Measurements from ENCODE around the gene SNAPC1.

Gene SNAPC1

DNA sequence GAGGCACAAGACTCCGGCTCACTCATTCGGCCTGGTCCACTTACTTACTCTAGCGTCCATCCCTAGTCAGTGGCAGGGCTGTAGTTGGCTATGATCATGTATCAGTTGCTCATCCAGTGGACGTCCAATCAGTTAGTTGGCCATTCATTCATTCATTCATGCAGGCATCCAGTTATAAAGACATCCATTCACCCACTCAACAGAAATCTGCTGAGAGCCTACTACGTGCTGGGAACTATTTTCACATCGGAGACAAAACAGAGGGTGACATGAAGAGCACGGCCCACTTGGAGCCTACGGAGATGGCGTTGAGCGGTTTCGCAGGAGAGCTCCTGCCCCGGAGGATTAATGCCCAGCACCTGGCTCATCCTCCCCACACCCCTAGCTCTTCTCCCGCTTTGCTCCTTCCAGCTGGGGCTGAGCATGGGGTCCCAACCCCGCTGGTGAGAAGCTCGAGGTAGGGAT is 49.7 kb downstream of the SNAPC1 start:
- in situ Hi-C loops (cut with MboI; ENCODE audit: low sequenced_read_pairs), result no loop called here

DNA sequence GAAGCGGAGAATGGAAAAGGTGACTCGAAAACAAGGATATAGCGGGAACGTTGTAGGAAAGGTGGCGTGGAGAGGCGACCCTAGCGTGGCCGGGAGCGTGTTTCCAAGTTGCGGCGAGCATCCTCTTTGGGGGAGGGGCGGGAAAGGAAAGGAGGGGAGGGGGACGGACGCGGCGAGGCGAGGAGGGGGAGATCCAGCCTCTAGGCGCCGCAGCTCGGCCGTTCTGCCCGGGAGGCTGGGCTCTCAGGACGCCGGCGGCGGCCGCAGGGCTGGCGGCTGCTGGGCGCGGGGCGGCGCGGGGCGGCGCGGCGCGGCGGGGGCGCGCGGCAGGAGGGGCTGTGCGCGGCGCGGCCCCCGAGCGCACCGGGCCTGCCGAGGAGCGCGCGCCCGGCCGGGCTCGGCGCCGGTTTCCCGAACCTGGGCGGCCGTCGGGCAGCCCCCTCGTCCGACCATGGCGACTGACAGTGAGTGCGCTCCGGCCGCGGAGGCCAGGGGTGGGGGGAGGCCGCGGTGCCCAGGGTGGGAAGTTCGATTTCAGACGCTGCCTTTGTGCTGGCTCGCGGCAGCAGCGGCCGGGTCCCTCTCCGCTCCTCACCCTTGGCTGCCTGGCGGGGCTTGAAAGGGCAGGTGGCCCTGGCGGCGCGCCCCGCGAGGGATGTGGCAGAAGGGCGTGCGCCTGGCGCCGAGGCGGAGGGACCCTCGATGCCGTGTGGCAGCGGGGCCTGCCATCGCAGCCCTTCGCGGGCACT is 50.3 kb downstream of the SNAPC1 start, which contains the start of gene SYT16:
TSS of gene SYT16 (plus strand) at position 357 of the 749 bp plus-strand sequence.
- in situ Hi-C loops (cut with MboI; ENCODE audit: low sequenced_read_pairs), result no loop called here

- in situ Hi-C loops (cut with MboI; ENCODE audit: low sequenced_read_pairs), result no loop called here
Measured at GRCh38 chr14:61813096-61813606, 50.9 kb downstream of the SNAPC1 start.

DNA sequence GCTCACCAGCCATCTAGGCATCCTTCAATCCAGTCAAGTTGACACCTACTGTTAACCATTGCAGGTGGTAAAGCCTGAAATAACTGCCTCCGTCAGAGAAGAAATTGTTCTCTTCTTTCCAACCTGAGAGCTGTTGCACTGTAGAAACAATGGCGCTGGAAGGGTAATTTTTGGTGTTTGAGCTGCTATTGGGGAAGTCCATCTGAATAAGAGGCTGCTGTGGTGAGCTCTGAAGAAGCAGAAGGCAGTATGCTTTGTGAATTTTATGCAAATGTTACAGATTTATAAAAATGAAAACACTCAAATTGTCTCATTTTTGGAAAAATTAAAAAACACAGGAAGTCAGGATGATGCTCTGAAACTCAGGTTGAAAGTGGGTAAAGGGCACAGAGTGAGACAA is 60.2 kb downstream of the SNAPC1 start:
- in situ Hi-C loops (cut with MboI; ENCODE audit: low sequenced_read_pairs), result no loop called here

DNA sequence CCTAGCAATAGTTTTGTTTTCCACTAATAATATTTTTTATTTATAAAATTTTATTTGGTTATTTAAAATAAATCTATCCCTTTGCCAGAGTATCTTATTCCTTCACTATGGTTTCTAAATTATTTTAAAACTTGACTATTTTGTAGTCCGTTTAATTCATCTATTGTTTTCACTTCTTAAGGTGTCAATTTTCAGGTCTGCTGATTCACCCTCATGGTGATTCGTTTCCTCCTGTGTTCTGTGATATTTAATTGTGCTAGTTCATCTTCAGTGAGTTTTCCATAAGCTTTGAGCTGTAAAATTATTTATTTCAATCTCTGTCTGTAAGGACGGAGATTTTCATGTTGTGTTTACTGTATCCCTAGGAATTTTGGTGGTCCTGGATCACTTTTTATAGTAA is 70.6 kb downstream of the SNAPC1 start:
- in situ Hi-C loops (cut with MboI; ENCODE audit: low sequenced_read_pairs), result loop anchor here (10.0 kb wide), 1 partner anchor 378 kb away; no protein-coding TSS in a partner anchor

GRCh38 chr14:61836184-61836583 is 74.0 kb downstream of the SNAPC1 start:
- in situ Hi-C loops (cut with MboI; ENCODE audit: low sequenced_read_pairs), result loop anchor here (10.0 kb wide), 1 partner anchor 381 kb away; no protein-coding TSS in a partner anchor

DNA sequence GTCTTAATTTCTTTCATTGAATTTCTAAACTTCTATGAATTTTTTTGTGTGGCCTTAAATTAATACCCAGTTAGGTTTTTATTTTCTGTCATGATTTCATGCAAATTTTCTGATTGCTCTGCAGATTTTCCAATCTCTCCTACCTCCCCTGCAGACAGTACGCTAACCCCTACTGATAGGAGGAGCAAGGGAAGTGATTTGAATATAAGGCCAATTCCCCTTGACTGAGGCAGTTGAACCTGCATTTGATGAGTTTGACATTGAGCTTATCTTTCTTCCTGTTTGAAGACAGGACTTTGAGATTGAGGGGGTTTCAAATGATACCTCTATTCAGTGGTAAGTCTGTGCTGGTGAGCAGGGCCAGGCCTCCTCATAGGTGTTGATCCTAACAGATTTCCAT is 74.6 kb downstream of the SNAPC1 start:
- in situ Hi-C loops (cut with MboI; ENCODE audit: low sequenced_read_pairs), result loop anchor here (10.0 kb wide), 1 partner anchor 382 kb away; no protein-coding TSS in a partner anchor

DNA sequence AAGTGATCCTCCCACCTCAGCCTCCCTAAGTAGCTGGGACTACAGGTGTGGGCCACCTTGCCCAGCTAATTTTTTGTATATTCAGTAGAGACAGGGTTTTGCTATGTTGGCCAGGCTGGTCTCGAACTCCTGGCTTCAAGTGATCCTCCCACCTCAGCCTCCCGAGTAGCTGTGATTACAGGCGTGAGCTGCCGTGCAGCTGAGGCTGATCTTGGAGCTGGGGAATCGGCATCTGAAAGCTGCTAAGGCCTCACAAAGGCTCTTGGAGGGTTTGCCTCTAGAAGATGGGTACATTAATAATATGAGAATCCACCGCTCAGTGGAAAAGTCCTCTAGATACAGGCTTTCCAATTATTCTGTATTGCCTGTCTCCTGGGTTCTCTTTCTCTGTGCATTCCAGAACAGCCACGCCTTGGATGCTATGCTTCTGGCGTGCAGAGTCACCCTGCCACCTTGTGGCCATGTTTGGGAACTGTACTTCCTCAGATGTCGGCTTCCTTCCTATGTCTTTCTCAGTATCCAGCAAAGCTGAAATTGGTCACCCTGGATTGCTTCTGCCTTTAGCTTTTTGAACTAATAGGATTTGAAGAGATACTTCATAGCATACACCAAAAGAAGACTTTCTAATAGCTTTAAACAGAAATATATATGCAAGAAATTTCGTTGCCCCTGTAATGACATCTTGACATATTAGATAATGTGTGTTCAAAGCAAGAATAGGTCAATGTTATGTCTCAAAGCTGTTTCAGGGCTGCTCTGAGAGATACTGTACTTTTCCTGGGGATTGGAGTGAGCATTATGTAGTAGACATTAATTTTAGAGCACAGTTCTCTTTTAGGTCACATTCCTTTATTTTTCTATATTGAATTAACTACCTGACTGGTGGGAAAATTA is 75.4 kb downstream of the SNAPC1 start:
- in situ Hi-C loops (cut with MboI; ENCODE audit: low sequenced_read_pairs), result loop anchor here (10.0 kb wide), 1 partner anchor 383 kb away; no protein-coding TSS in a partner anchor

GRCh38 chr14:61838661-61839245 is 76.5 kb downstream of the SNAPC1 start:
- in situ Hi-C loops (cut with MboI; ENCODE audit: low sequenced_read_pairs), result loop anchor here (10.0 kb wide), 1 partner anchor 384 kb away; no protein-coding TSS in a partner anchor

DNA sequence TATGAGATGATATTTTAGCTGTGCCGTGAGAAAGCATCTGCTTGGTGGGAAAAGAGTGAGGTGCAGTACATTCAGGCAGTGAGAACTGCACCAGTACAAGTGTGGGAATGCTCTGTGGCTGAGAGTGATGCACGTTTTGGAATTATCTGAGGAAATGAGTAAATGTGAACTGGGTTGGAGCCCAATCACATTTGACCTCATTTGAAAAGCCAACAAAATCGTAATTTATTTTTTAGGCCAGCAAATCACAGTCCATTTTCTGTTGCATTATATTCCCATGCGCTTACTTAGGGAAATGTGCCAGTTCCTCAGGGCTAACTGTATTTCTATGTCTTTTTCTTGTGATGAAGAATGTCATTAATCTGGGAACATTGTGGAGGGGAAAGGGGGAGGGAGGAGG is 77.3 kb downstream of the SNAPC1 start:
- in situ Hi-C loops (cut with MboI; ENCODE audit: low sequenced_read_pairs), result loop anchor here (10.0 kb wide), 1 partner anchor 385 kb away; no protein-coding TSS in a partner anchor

- in situ Hi-C loops (cut with MboI; ENCODE audit: low sequenced_read_pairs), result no loop called here
Measured at GRCh38 chr14:61841145-61841544, 78.9 kb downstream of the SNAPC1 start.
